Fibroblast of skin of right biceps (primary cell): Measurements from ENCODE around the gene TEX29.
A peak's percentile ranks its signal among the peaks of the same experiment; 100 is the strongest.

Experiments
- DNase-seq: peaks from one replicate; pipeline ENCODE4 v3.0.0-alpha.2; 2013

The TEX29 gene

GRCh38 chr13:111344471-111345191 lies 24.2 kb downstream of the TEX29 start:
- DNase-seq: peak; percentile 62

- no peak for DNase-seq
These were observed 25.2 kb downstream of the TEX29 start for GRCh38 chr13:111345682-111346081.

- DNase-seq: no peak
These were observed 25.7 kb downstream of the TEX29 start for GRCh38 chr13:111346101-111346680.

GRCh38 chr13:111347438-111347837 lies 27.0 kb downstream of the TEX29 start:
- no peak for DNase-seq

GRCh38 chr13:111353508-111353907 lies 33.1 kb downstream of the TEX29 start:
- no peak for DNase-seq

GRCh38 chr13:111354789-111355188 lies 34.3 kb downstream of the TEX29 start:
- no peak for DNase-seq

- DNase-seq: no peak
These were observed 36.4 kb downstream of the TEX29 start for GRCh38 chr13:111356795-111357194.

GRCh38 chr13:111359237-111359915 lies 38.9 kb downstream of the TEX29 start:
- DNase-seq: peak; percentile 62

GRCh38 chr13:111359930-111360329 lies 39.5 kb downstream of the TEX29 start:
- DNase-seq: no peak

- no peak for DNase-seq
These were observed 40.0 kb downstream of the TEX29 start for GRCh38 chr13:111360452-111360851.

- no peak for DNase-seq
These were observed 40.8 kb downstream of the TEX29 start for GRCh38 chr13:111361046-111361872.

- no peak for DNase-seq
These were observed 41.6 kb downstream of the TEX29 start for GRCh38 chr13:111361873-111362648.

GRCh38 chr13:111363121-111363520 lies 42.7 kb downstream of the TEX29 start:
- DNase-seq: no peak

- no peak for DNase-seq
These were observed 43.1 kb downstream of the TEX29 start for GRCh38 chr13:111363591-111363990.

- DNase-seq: no peak
These were observed 44.9 kb downstream of the TEX29 start for GRCh38 chr13:111365149-111366005.

GRCh38 chr13:111367340-111367739 lies 46.9 kb downstream of the TEX29 start:
- DNase-seq: no peak

- DNase-seq: no peak
These were observed 47.6 kb downstream of the TEX29 start for GRCh38 chr13:111368091-111368490.

- DNase-seq: no peak
These were observed 49.7 kb downstream of the TEX29 start for GRCh38 chr13:111370147-111370546.

- peak; percentile 26 for DNase-seq
These were observed 50.4 kb downstream of the TEX29 start for GRCh38 chr13:111370570-111371535.

- DNase-seq: no peak
These were observed 51.3 kb downstream of the TEX29 start for GRCh38 chr13:111371720-111372119.
